H9 (cell line): ENCODE data around the gene TAF4. TPM values are rescaled to one million over a fixed set of nuclear protein-coding genes. Genes with fewer than 3 reads are reported as not detected.

Experiments
- DNase-seq: peaks from one replicate; pipeline ENCODE4 v3.0.0-alpha.2; 2017
- H2AFZ ChIP-seq: one replicate; pipeline ENCODE4 v1.6.1; 2013; ENCODE audit warnings: mild to moderate bottlenecking, low read length, control low read depth, moderate library complexity
- H2AK5ac ChIP-seq: 2 replicates; pipeline ENCODE4 v1.6.1; 2013; ENCODE audit warnings: low read length, control low read depth, mixed read lengths; ENCODE audit not compliant: insufficient read length
- H2BK120ac ChIP-seq: one replicate; pipeline ENCODE4 v1.6.1; 2013; ENCODE audit warnings: low read depth, mild to moderate bottlenecking, low read length, control low read depth, inconsistent platforms; ENCODE audit not compliant: poor library complexity, severe bottlenecking
- H2BK12ac ChIP-seq: 2 replicates; pipeline ENCODE4 v1.6.1; 2013; ENCODE audit warnings: low read length, control low read depth, mixed read lengths, low read depth; ENCODE audit not compliant: insufficient read length
- H2BK15ac ChIP-seq: 2 replicates; pipeline ENCODE4 v1.6.1; 2013; ENCODE audit warnings: low read depth, low read length, control low read depth
- H2BK20ac ChIP-seq: one replicate; pipeline ENCODE4 v1.6.1; 2013; ENCODE audit warnings: low read depth, mild to moderate bottlenecking, low read length, control low read depth, inconsistent platforms; ENCODE audit not compliant: poor library complexity, severe bottlenecking
- H2BK5ac ChIP-seq: 2 replicates; pipeline ENCODE4 v1.6.1; 2013; ENCODE audit warnings: low read length, control low read depth, mixed read lengths; ENCODE audit not compliant: insufficient read length
- H3K14ac ChIP-seq: 2 replicates; pipeline ENCODE4 v1.6.1; 2013; ENCODE audit warnings: low read length, control low read depth; ENCODE audit not compliant: insufficient read depth
- H3K18ac ChIP-seq: 2 replicates; pipeline ENCODE4 v1.6.1; 2013; ENCODE audit warnings: low read depth, mild to moderate bottlenecking, mixed read lengths, low read length, control low read depth; ENCODE audit not compliant: insufficient read length
- H3K23ac ChIP-seq: 2 replicates; pipeline ENCODE4 v1.6.1; 2013; ENCODE audit warnings: low read length, control low read depth, mixed read lengths, low read depth; ENCODE audit not compliant: insufficient read length
- H3K23me2 ChIP-seq: 2 replicates; pipeline ENCODE4 v1.6.1; 2013; ENCODE audit warnings: low read depth, mild to moderate bottlenecking, mixed read lengths, low read length, control low read depth; ENCODE audit not compliant: insufficient read length, poor library complexity, severe bottlenecking
- H3K27ac ChIP-seq: 2 replicates; pipeline ENCODE4 v1.5.1; 2013; ENCODE audit warnings: low read length, control low read depth, mixed read lengths, low read depth; ENCODE audit not compliant: insufficient read length
- H3K27me3 ChIP-seq: 2 replicates; pipeline ENCODE4 v1.6.1; 2013; ENCODE audit warnings: low read length, control low read depth, inconsistent platforms; ENCODE audit not compliant: insufficient read depth
- H3K4ac ChIP-seq: 2 replicates; pipeline ENCODE4 v1.6.1; 2013; ENCODE audit warnings: low read depth, mild to moderate bottlenecking, control low read depth, inconsistent platforms, low read length, moderate library complexity
- H3K4me1 ChIP-seq: 2 replicates; pipeline ENCODE4 v1.6.1; 2013; ENCODE audit warnings: low read length, control low read depth, inconsistent platforms; ENCODE audit not compliant: insufficient read depth
- H3K4me2 ChIP-seq: 2 replicates; pipeline ENCODE4 v1.6.1; 2013; ENCODE audit warnings: low read length, control low read depth, mixed read lengths; ENCODE audit not compliant: insufficient read length, insufficient read depth
- H3K56ac ChIP-seq: 2 replicates; pipeline ENCODE4 v1.6.1; 2013; ENCODE audit warnings: low read depth, mild to moderate bottlenecking, mixed read lengths, low read length, control low read depth; ENCODE audit not compliant: insufficient read length
- H3K79me1 ChIP-seq: 2 replicates; pipeline ENCODE4 v1.6.1; 2013; ENCODE audit warnings: low read depth, mild to moderate bottlenecking, moderate library complexity, low read length, control low read depth, inconsistent platforms; ENCODE audit not compliant: insufficient read depth, poor library complexity, severe bottlenecking
- H3K79me2 ChIP-seq: 2 replicates; pipeline ENCODE4 v1.6.1; 2013; ENCODE audit warnings: low read length, control low read depth, inconsistent platforms; ENCODE audit not compliant: insufficient read depth
- H3K9ac ChIP-seq: 2 replicates; pipeline ENCODE4 v1.6.1; 2013; ENCODE audit warnings: low read length, control low read depth, mixed read lengths; ENCODE audit not compliant: insufficient read length; ENCODE audit errors: extremely low read depth
- H3K9me3 ChIP-seq: one replicate; pipeline ENCODE4 v1.6.1; 2013; ENCODE audit warnings: low read depth, low read length, inconsistent platforms; ENCODE audit not compliant: control insufficient read depth
- H3T11ph ChIP-seq: one replicate; pipeline ENCODE4 v1.6.1; 2013; ENCODE audit warnings: mild to moderate bottlenecking, low read length, control low read depth, inconsistent platforms
- H4K20me1 ChIP-seq: one replicate; pipeline ENCODE4 v1.6.1; 2013; ENCODE audit not compliant: control insufficient read depth, insufficient read length, insufficient read depth
- H4K5ac ChIP-seq: 2 replicates; pipeline ENCODE4 v1.6.1; 2013; ENCODE audit warnings: low read depth, mild to moderate bottlenecking, mixed read lengths, low read length, control low read depth; ENCODE audit not compliant: insufficient read length
- H4K8ac ChIP-seq: replicated peaks from 2 replicates; pipeline ENCODE4 v1.6.1; 2013; ENCODE audit warnings: low read length, control low read depth, mixed read lengths, low read depth; ENCODE audit not compliant: insufficient read length
- H4K91ac ChIP-seq: 2 replicates; pipeline ENCODE4 v1.6.1; 2013; ENCODE audit warnings: low read depth, mild to moderate bottlenecking, moderate library complexity, mixed read lengths, low read length, control low read depth; ENCODE audit not compliant: insufficient read length
- H3K27ac Mint-ChIP-seq, 3 experiments: 2 replicates in 2 of 3; 3 replicates in 1 of 3; pipeline ENCODE4 v1.8.0; 2020 to 2021; ENCODE audit warnings: mixed read lengths in 3 of 3, mild to moderate bottlenecking in 1 of 3, moderate library complexity in 1 of 3
- H3K27me3 Mint-ChIP-seq: 2 replicates; pipeline ENCODE4 v1.8.0; 2021; ENCODE audit warnings: low read depth, mild to moderate bottlenecking, moderate library complexity, mixed read lengths
- H3K36me3 Mint-ChIP-seq, 3 experiments: 2 replicates in 2 of 3; 3 replicates in 1 of 3; pipeline ENCODE4 v1.8.0; 2020 to 2021; ENCODE audit warnings: low read depth in 3 of 3, mixed read lengths in 3 of 3; ENCODE audit not compliant: insufficient read depth in 1 of 3
- H3K4me1 Mint-ChIP-seq, 2 experiments: 2 replicates each; pipeline ENCODE4 v1.8.0; 2020; ENCODE audit warnings: mixed read lengths in 2 of 2
- H3K4me3 Mint-ChIP-seq, 2 experiments: 2 replicates in 1 of 2; 3 replicates in 1 of 2; pipeline ENCODE4 v1.8.0; 2020 to 2021; ENCODE audit warnings: mild to moderate bottlenecking in 2 of 2, mixed read lengths in 2 of 2, moderate library complexity in 1 of 2
- H3K9me3 Mint-ChIP-seq, 2 experiments: 2 replicates in 1 of 2; 3 replicates in 1 of 2; pipeline ENCODE4 v1.8.0; 2020; ENCODE audit warnings: mild to moderate bottlenecking in 2 of 2, mixed read lengths in 2 of 2, moderate library complexity in 1 of 2
- WGBS: extraction: QIAGEN DNeasy Blood & Tissue Kit; methylation state at CpG from one replicate; pipeline ENCODE4 v1.1.7; 2013; ENCODE audit warnings: missing lambda C conversion rate, low lambda C conversion rate, mixed read lengths; ENCODE audit not compliant: insufficient read length; ENCODE audit errors: extremely low coverage; 5-methylcytosine and 5-hydroxymethylcytosine counted together
- total RNA-seq: library from RNA; stranded (reverse); gene quantifications from 2 replicates; pipeline ENCODE4 v1.2.1, GENCODE V29; 2021
- TF ChIP-seq, protein P1 (sequence below): fragments of 200-600 bp; sonication (generic); conservative IDR thresholded peaks from 3 replicates; pipeline ENCODE4 v1.8.0; 2021; ENCODE audit warnings: antibody characterized with exemption, mild to moderate bottlenecking

The TAF4 gene
- total RNA-seq, 1 experiment from 2014 or later = 30.8 TPM

DNA sequence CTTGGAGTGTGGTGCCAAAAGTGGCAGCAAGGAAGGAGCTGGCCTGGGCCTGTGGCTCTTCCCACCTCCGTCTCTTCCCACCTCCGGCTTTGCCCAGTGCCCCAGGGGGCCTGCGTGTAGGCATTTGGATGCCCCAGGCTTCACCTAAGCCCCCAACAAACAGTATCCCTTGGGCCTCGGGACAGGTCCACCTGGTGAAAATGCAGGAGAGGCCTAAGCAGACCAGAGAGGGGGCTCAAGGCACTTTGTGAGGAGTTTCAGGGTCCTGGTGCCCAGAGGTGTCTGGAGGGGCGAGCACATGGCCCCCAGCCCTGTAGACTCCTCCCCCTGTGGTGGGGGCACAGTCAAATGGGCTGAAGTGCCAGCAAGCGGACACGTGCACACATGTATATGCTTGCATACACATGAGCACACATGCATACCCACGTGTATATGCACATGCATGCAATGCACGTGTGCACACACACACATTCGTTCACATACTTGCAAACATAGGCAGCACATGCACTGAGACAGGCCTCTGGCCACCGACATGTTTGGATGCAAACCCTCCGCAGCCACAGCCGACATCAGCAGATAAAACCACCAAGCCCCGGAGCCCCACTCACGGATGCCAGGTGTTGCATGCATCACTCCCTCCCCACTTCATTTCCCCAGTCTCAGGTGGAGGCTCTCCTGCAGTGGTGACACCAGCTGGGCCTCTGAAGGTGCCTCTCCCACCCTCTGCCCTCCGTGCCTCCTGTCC, 124.5 kb downstream of the TAF4 start:
- H3K27ac ChIP-seq = no peak overlapping the region
- H2BK20ac ChIP-seq = no peak overlapping the region
- DNase-seq = no peak
- H3K23ac ChIP-seq = no peak overlapping the region
- H2BK15ac ChIP-seq = no peak overlapping the region
- WGBS = no CpG with 5 or more reads among the region's 16 CpGs
- peaks cover 5 to 15% of the 10 kb centered on the region in 2 experiments for H3K4me1 Mint-ChIP-seq
- H3K36me3 Mint-ChIP-seq = peaks cover 0 to 2% (median 2%) of the 10 kb centered on the region in 3 experiments; a peak in 3 of 7 replicates
- no peaks in the 10 kb centered on the region for H3K9me3 ChIP-seq
- H3K27me3 ChIP-seq = no peaks in the 10 kb centered on the region
- no peak overlapping the region for H2AK5ac ChIP-seq
- no peak overlapping the region for H3K18ac ChIP-seq
- TF ChIP-seq, protein P1, sequence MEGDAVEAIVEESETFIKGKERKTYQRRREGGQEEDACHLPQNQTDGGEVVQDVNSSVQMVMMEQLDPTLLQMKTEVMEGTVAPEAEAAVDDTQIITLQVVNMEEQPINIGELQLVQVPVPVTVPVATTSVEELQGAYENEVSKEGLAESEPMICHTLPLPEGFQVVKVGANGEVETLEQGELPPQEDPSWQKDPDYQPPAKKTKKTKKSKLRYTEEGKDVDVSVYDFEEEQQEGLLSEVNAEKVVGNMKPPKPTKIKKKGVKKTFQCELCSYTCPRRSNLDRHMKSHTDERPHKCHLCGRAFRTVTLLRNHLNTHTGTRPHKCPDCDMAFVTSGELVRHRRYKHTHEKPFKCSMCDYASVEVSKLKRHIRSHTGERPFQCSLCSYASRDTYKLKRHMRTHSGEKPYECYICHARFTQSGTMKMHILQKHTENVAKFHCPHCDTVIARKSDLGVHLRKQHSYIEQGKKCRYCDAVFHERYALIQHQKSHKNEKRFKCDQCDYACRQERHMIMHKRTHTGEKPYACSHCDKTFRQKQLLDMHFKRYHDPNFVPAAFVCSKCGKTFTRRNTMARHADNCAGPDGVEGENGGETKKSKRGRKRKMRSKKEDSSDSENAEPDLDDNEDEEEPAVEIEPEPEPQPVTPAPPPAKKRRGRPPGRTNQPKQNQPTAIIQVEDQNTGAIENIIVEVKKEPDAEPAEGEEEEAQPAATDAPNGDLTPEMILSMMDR = no peak
- H3K9ac ChIP-seq = no peak overlapping the region
- no peak overlapping the region for H3K4ac ChIP-seq
- no peak overlapping the region for H2BK120ac ChIP-seq
- no peaks in the 10 kb centered on the region for H3K4me1 ChIP-seq
- no peak overlapping the region for H3K27ac Mint-ChIP-seq
- H3K27me3 Mint-ChIP-seq = no peaks in the 10 kb centered on the region; the same call in 1 of the 2 replicates
- no peaks in the 10 kb centered on the region for H4K20me1 ChIP-seq
- no peak overlapping the region for H2AFZ ChIP-seq
- H4K91ac ChIP-seq = no peak overlapping the region
- H3K79me1 ChIP-seq = no peaks in the 10 kb centered on the region
- H4K8ac ChIP-seq = no peak overlapping the region
- H3K14ac ChIP-seq = no peak overlapping the region; the same call in 1 of the 2 replicates
- H2BK12ac ChIP-seq = no peak overlapping the region
- no peaks in the 10 kb centered on the region for H3K79me2 ChIP-seq
- no peak overlapping the region; a peak in 1 of 5 replicates for H3K4me3 Mint-ChIP-seq
- H3T11ph ChIP-seq = no peak overlapping the region
- H3K9me3 Mint-ChIP-seq = peaks cover 2 to 4% of the 10 kb centered on the region in 2 experiments; a peak in 2 of 5 replicates
- H3K56ac ChIP-seq = no peak overlapping the region
- H3K4me2 ChIP-seq = no peak overlapping the region
- no peak overlapping the region for H2BK5ac ChIP-seq
- no peak overlapping the region for H4K5ac ChIP-seq
- no peaks in the 10 kb centered on the region for H3K23me2 ChIP-seq
